ENCODE results near the gene PAK1IP1.
"Not testable (repeated sequence)": the region's sequence is repeated elsewhere in the genome, so short reads cannot be mapped to it uniquely, and the experiment has no call there.

Gene PAK1IP1

GRCh38 chr6:10692965-10693538 is 1.7 kb upstream of the PAK1IP1 start:
- no peak for DNase-seq

- DNase-seq = no peak
Measured at GRCh38 chr6:10695086-10695657, 400 bp downstream of the PAK1IP1 start.

- DNase-seq = no peak
Measured at GRCh38 chr6:10696655-10697054, 1.9 kb downstream of the PAK1IP1 start.

GRCh38 chr6:10713962-10714361 is 19.2 kb downstream of the PAK1IP1 start:
- DNase-seq = no peak

- peak; percentile 32 for DNase-seq
Measured at GRCh38 chr6:10719296-10719963, 24.7 kb downstream of the PAK1IP1 start.

GRCh38 chr6:10719964-10720264 is 25.1 kb downstream of the PAK1IP1 start:
- no peak for DNase-seq

GRCh38 chr6:10720265-10720959 is 25.6 kb downstream of the PAK1IP1 start:
- peak; percentile 63 for DNase-seq

- not testable (repeated sequence) for DNase-seq
Measured at GRCh38 chr6:10720960-10721849, 26.4 kb downstream of the PAK1IP1 start.

GRCh38 chr6:10721850-10722569 is 27.2 kb downstream of the PAK1IP1 start:
- no peak for DNase-seq

- DNase-seq = no peak
Measured at GRCh38 chr6:10722570-10722819, 27.7 kb downstream of the PAK1IP1 start.

GRCh38 chr6:10722820-10723566 is 28.2 kb downstream of the PAK1IP1 start, which contains the start of gene TMEM14C:
Gene TMEM14C, plus strand, starts transcription at chr6:10723070. Its CDS starts 1,544 bp downstream, at chr6:10724614.
- peak; percentile 84 for DNase-seq

GRCh38 chr6:10723567-10723881 is 28.8 kb downstream of the PAK1IP1 start:
- no peak for DNase-seq

- DNase-seq = no peak
Measured at GRCh38 chr6:10725044-10725443, 30.3 kb downstream of the PAK1IP1 start.

- DNase-seq = no peak
Measured at GRCh38 chr6:10725716-10726115, 30.9 kb downstream of the PAK1IP1 start.

GRCh38 chr6:10730254-10730653 is 35.5 kb downstream of the PAK1IP1 start:
- DNase-seq = no peak

- no peak for DNase-seq
Measured at GRCh38 chr6:10733151-10733715, 38.5 kb downstream of the PAK1IP1 start.

- DNase-seq = no peak
Measured at GRCh38 chr6:10733863-10734262, 39.1 kb downstream of the PAK1IP1 start.

- DNase-seq = no peak
Measured at GRCh38 chr6:10736731-10737130, 42.0 kb downstream of the PAK1IP1 start.

- no peak for DNase-seq
Measured at GRCh38 chr6:10740061-10740460, 45.3 kb downstream of the PAK1IP1 start.

GRCh38 chr6:10741643-10742042 is 46.9 kb downstream of the PAK1IP1 start:
- not testable (repeated sequence) for DNase-seq

- no peak for DNase-seq
Measured at GRCh38 chr6:10742251-10742650, 47.5 kb downstream of the PAK1IP1 start.

- no peak for DNase-seq
Measured at GRCh38 chr6:10743515-10743914, 48.7 kb downstream of the PAK1IP1 start.
